ENCODE data around the gene SCNN1A.

- TF ChIP-seq, protein P1, sequence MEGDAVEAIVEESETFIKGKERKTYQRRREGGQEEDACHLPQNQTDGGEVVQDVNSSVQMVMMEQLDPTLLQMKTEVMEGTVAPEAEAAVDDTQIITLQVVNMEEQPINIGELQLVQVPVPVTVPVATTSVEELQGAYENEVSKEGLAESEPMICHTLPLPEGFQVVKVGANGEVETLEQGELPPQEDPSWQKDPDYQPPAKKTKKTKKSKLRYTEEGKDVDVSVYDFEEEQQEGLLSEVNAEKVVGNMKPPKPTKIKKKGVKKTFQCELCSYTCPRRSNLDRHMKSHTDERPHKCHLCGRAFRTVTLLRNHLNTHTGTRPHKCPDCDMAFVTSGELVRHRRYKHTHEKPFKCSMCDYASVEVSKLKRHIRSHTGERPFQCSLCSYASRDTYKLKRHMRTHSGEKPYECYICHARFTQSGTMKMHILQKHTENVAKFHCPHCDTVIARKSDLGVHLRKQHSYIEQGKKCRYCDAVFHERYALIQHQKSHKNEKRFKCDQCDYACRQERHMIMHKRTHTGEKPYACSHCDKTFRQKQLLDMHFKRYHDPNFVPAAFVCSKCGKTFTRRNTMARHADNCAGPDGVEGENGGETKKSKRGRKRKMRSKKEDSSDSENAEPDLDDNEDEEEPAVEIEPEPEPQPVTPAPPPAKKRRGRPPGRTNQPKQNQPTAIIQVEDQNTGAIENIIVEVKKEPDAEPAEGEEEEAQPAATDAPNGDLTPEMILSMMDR (IDR thresholded peaks at IDR 0.05): no peak
- TF ChIP-seq POLR2A (IDR thresholded peaks at IDR 0.05) (no peak), POLR2AphosphoS5 (IDR thresholded peaks at IDR 0.05) (no peak)
Measured at GRCh38 chr12:6306599-6307220, 68.7 kb downstream of the SCNN1A start.

Measured in sigmoid colon (tissue), 4 donors.